ENCODE data around the gene EPS8L1. TPM values are rescaled to one million over a fixed set of nuclear protein-coding genes. Genes with fewer than 3 reads are reported as not detected.
A peak's percentile ranks its signal among the peaks of the same experiment; 100 is the strongest.

Gene EPS8L1
- total RNA-seq, 8 experiments from 2014 or later: 2.2 to 38.1 (median 8.1) TPM

GRCh38 chr19:55071913-55072312 lies 3.8 kb upstream of the EPS8L1 start:
- Histone ChIP-seq H3K4me1 (replicated peaks in 1 of 2) (no peaks in the 10 kb centered on the region), H3K4me3 (no peak overlapping the region), H3K27ac (no peak overlapping the region)
- no peak for ATAC-seq (replicated peaks in 6 of 8)
- in situ Hi-C loops (cut with MboI; ENCODE audit: low pct_unique_long_range_greater_than_20kb in 2 of 9, low sequenced_read_pairs in 9 of 9, unreplicated experiment in 9 of 9): no loop called here
- 42 to 100% (median 80%) methylated on average over 1 to 3 of the region's 8 CpGs; no CpG with 5 or more reads in 5 of the 10 experiments for WGBS, 10 experiments

GRCh38 chr19:55076321-55076720 lies 652 bp downstream of the EPS8L1 start:
- in situ Hi-C loops (cut with MboI; ENCODE audit: low pct_unique_long_range_greater_than_20kb in 2 of 9, low sequenced_read_pairs in 9 of 9, unreplicated experiment in 9 of 9): no loop called here
- Histone ChIP-seq H3K4me3 (no peak overlapping the region), H3K27ac (no peak overlapping the region), H3K4me1 (replicated peaks in 1 of 2) (no peaks in the 10 kb centered on the region)
- 14% methylated on average over 1 of the region's 12 CpGs; no CpG with 5 or more reads in 8 of the 10 experiments for WGBS, 10 experiments
- ATAC-seq (replicated peaks in 6 of 8): no peak

- H3K4me3 ChIP-seq: no peak overlapping the region
- H3K4me1 ChIP-seq (replicated peaks in 1 of 2): no peaks in the 10 kb centered on the region
- no peak overlapping the region for H3K27ac ChIP-seq
- ATAC-seq (replicated peaks in 6 of 8): no peak
- in situ Hi-C loops (cut with MboI; ENCODE audit: low pct_unique_long_range_greater_than_20kb in 2 of 9, low sequenced_read_pairs in 9 of 9, unreplicated experiment in 9 of 9): no loop called here
- WGBS, 10 experiments: 40 to 83% (median 67%) methylated on average over 1 to 2 of the region's 2 CpGs; no CpG with 5 or more reads in 3 of the 10 experiments
Observed at GRCh38 chr19:55077106-55077505, 1.4 kb downstream of the EPS8L1 start.

- Histone ChIP-seq H3K4me1 (replicated peaks in 1 of 2) (no peaks in the 10 kb centered on the region), H3K4me3 (no peak overlapping the region), H3K27ac (no peak overlapping the region)
- 50 to 92% (median 70%) methylated on average over 1 to 2 of the region's 5 CpGs; no CpG with 5 or more reads in 6 of the 10 experiments for WGBS, 10 experiments
- in situ Hi-C loops (cut with MboI; ENCODE audit: low pct_unique_long_range_greater_than_20kb in 2 of 9, low sequenced_read_pairs in 9 of 9, unreplicated experiment in 9 of 9): no loop called here
- no peak for ATAC-seq (replicated peaks in 6 of 8)
Observed at GRCh38 chr19:55078996-55079395, 3.3 kb downstream of the EPS8L1 start.

GRCh38 chr19:55079400-55080038 lies 3.9 kb downstream of the EPS8L1 start:
- Histone ChIP-seq H3K4me1 (replicated peaks in 1 of 2) (no peaks in the 10 kb centered on the region), H3K4me3 (peak overlapping the region in 2 of 5 donors; percentile 51 to 65), H3K27ac (no peak overlapping the region)
- no peak for ATAC-seq (replicated peaks in 6 of 8)
- WGBS, 10 experiments: 54 to 100% (median 70%) methylated on average over 1 to 5 of the region's 19 CpGs; no CpG with 5 or more reads in 5 of the 10 experiments
- in situ Hi-C loops (cut with MboI; ENCODE audit: low pct_unique_long_range_greater_than_20kb in 2 of 9, low sequenced_read_pairs in 9 of 9, unreplicated experiment in 9 of 9): no loop called here

GRCh38 chr19:55080121-55080967 lies 4.7 kb downstream of the EPS8L1 start:
- 0 to 7% (median 4%) methylated on average over 4 to 20 of the region's 55 CpGs; no CpG with 5 or more reads in 7 of the 10 experiments for WGBS, 10 experiments
- peak; percentile 55 to 76 (median 62) for ATAC-seq (replicated peaks in 6 of 8)
- Histone ChIP-seq H3K4me1 (replicated peaks in 1 of 2) (no peaks in the 10 kb centered on the region), H3K4me3 (peak overlapping the region in 4 of 5 donors; percentile 35 to 65 (median 44)), H3K27ac (peak overlapping the region in 1 of 2 donors; percentile 63)
- in situ Hi-C loops (cut with MboI; ENCODE audit: low pct_unique_long_range_greater_than_20kb in 2 of 9, low sequenced_read_pairs in 9 of 9, unreplicated experiment in 9 of 9): no loop called here

GRCh38 chr19:55080968-55081769 lies 5.5 kb downstream of the EPS8L1 start:
- peak overlapping the region; percentile 30 to 65 (median 38) for H3K4me3 ChIP-seq
- peak; percentile 24 to 74 (median 65) for ATAC-seq (replicated peaks in 6 of 8)
- peak overlapping the region in 1 of 2 donors; percentile 86 for H3K27ac ChIP-seq
- WGBS, 10 experiments: 0 to 5% (median 0%) methylated on average over 1 to 9 of the region's 60 CpGs; no CpG with 5 or more reads in 6 of the 10 experiments
- H3K4me1 ChIP-seq (replicated peaks in 1 of 2): peaks cover 3 to 6% of the 10 kb centered on the region in 2 donors
- in situ Hi-C loops (cut with MboI; ENCODE audit: low pct_unique_long_range_greater_than_20kb in 2 of 9, low sequenced_read_pairs in 9 of 9, unreplicated experiment in 9 of 9): no loop called here

GRCh38 chr19:55081770-55082019 lies 6.0 kb downstream of the EPS8L1 start:
- peak in 1 of 8 experiments; percentile 2 for ATAC-seq (replicated peaks in 6 of 8)
- H3K27ac ChIP-seq: peak overlapping the region; percentile 82 to 86
- in situ Hi-C loops (cut with MboI; ENCODE audit: low pct_unique_long_range_greater_than_20kb in 2 of 9, low sequenced_read_pairs in 9 of 9, unreplicated experiment in 9 of 9): no loop called here
- WGBS, 10 experiments: no CpG with 5 or more reads among the region's 22 CpGs
- H3K4me1 ChIP-seq (replicated peaks in 1 of 2): peaks cover 4 to 8% of the 10 kb centered on the region in 2 donors
- peak overlapping the region; percentile 30 to 65 (median 38) for H3K4me3 ChIP-seq

GRCh38 chr19:55082020-55082851 lies 6.6 kb downstream of the EPS8L1 start:
- peak in 5 of 8 experiments; percentile 0 to 57 (median 46) for ATAC-seq (replicated peaks in 6 of 8)
- peak overlapping the region; percentile 82 to 86 for H3K27ac ChIP-seq
- WGBS, 10 experiments: 10 to 40% methylated on average over 1 to 4 of the region's 64 CpGs; no CpG with 5 or more reads in 8 of the 10 experiments
- H3K4me1 ChIP-seq (replicated peaks in 1 of 2): peaks cover 4 to 8% of the 10 kb centered on the region in 2 donors
- in situ Hi-C loops (cut with MboI; ENCODE audit: low pct_unique_long_range_greater_than_20kb in 2 of 9, low sequenced_read_pairs in 9 of 9, unreplicated experiment in 9 of 9): no loop called here
- peak overlapping the region; percentile 30 to 65 (median 38) for H3K4me3 ChIP-seq

- H3K4me1 ChIP-seq (replicated peaks in 1 of 2): peaks cover 8 to 16% of the 10 kb centered on the region in 2 donors
- in situ Hi-C loops (cut with MboI; ENCODE audit: low pct_unique_long_range_greater_than_20kb in 2 of 9, low sequenced_read_pairs in 9 of 9, unreplicated experiment in 9 of 9): no loop called here
- no peak overlapping the region for H3K27ac ChIP-seq
- ATAC-seq (replicated peaks in 6 of 8): no peak
- H3K4me3 ChIP-seq: peak overlapping the region in 2 of 5 donors; percentile 2 to 51
- 18 to 48% (median 41%) methylated on average over 3 to 8 of the region's 42 CpGs; no CpG with 5 or more reads in 6 of the 10 experiments for WGBS, 10 experiments
Observed at GRCh38 chr19:55083004-55083850, 7.6 kb downstream of the EPS8L1 start.

- Histone ChIP-seq H3K4me3 (no peak overlapping the region), H3K4me1 (replicated peaks in 1 of 2) (peaks cover 16 to 23% of the 10 kb centered on the region in 2 donors), H3K27ac (no peak overlapping the region)
- 60 to 90% (median 75%) methylated on average over 1 to 5 of the region's 10 CpGs; no CpG with 5 or more reads in 3 of the 10 experiments for WGBS, 10 experiments
- ATAC-seq (replicated peaks in 6 of 8): no peak
- in situ Hi-C loops (cut with MboI; ENCODE audit: low pct_unique_long_range_greater_than_20kb in 2 of 9, low sequenced_read_pairs in 9 of 9, unreplicated experiment in 9 of 9): no loop called here
Observed at GRCh38 chr19:55084416-55084815, 8.7 kb downstream of the EPS8L1 start.
